ENCODE measurements around the gene RAPGEF2.
A peak's percentile ranks its signal among the peaks of the same experiment; 100 is the strongest.
"Not testable (repeated sequence)": the region's sequence is repeated elsewhere in the genome, so short reads cannot be mapped to it uniquely, and the experiment has no call there.

RAPGEF2 gene

GRCh38 chr4:159102622-159103383 is at the start of gene RAPGEF2:
RAPGEF2 (plus strand) TSS chr4:159103079; CDS start chr4:159104163, 1,084 bp downstream.
- peak; percentile 77 to 80 for DNase-seq

- DNase-seq, result no peak
Observed at GRCh38 chr4:159055833-159056232, 47.0 kb upstream of the RAPGEF2 start.

GRCh38 chr4:159060161-159060560 is 42.7 kb upstream of the RAPGEF2 start:
- no peak for DNase-seq

- DNase-seq, result no peak
Observed at GRCh38 chr4:159062381-159062780, 40.5 kb upstream of the RAPGEF2 start.

GRCh38 chr4:159065513-159066240 is 37.2 kb upstream of the RAPGEF2 start:
- no peak for DNase-seq

GRCh38 chr4:159068139-159068538 is 34.7 kb upstream of the RAPGEF2 start:
- not testable (repeated sequence) for DNase-seq

- no peak for DNase-seq
Observed at GRCh38 chr4:159069922-159070321, 33.0 kb upstream of the RAPGEF2 start.

GRCh38 chr4:159070742-159071141 is 32.1 kb upstream of the RAPGEF2 start:
- DNase-seq, result no peak

- no peak for DNase-seq
Observed at GRCh38 chr4:159071178-159071968, 31.5 kb upstream of the RAPGEF2 start.

- no peak for DNase-seq
Observed at GRCh38 chr4:159071969-159072765, 30.7 kb upstream of the RAPGEF2 start.

- DNase-seq, result no peak
Observed at GRCh38 chr4:159075531-159075932, 27.3 kb upstream of the RAPGEF2 start.

- DNase-seq, result not testable (repeated sequence)
Observed at GRCh38 chr4:159077018-159077417, 25.9 kb upstream of the RAPGEF2 start.

- DNase-seq, result no peak
Observed at GRCh38 chr4:159077702-159078495, 25.0 kb upstream of the RAPGEF2 start.

GRCh38 chr4:159079074-159079473 is 23.8 kb upstream of the RAPGEF2 start:
- DNase-seq, result no peak

GRCh38 chr4:159086606-159087005 is 16.3 kb upstream of the RAPGEF2 start:
- DNase-seq, result no peak

GRCh38 chr4:159090255-159090654 is 12.6 kb upstream of the RAPGEF2 start:
- no peak for DNase-seq

GRCh38 chr4:159094156-159094555 is 8.7 kb upstream of the RAPGEF2 start:
- not testable (repeated sequence) for DNase-seq

- no peak for DNase-seq
Observed at GRCh38 chr4:159096434-159096833, 6.4 kb upstream of the RAPGEF2 start.

GRCh38 chr4:159097144-159097543 is 5.7 kb upstream of the RAPGEF2 start:
- DNase-seq, result no peak

- DNase-seq, result no peak
Observed at GRCh38 chr4:159097785-159098184, 5.1 kb upstream of the RAPGEF2 start.

GRCh38 chr4:159098482-159099127 is 4.3 kb upstream of the RAPGEF2 start:
- DNase-seq, result no peak

Measured in stimulated activated CD4-positive, alpha-beta T cell treated with anti-CD3 and anti-CD28 coated beads, Interleukin-2, amount 100 ng/mL, for 48 hours (primary cell).